Raji (cell line): ENCODE measurements around the gene DOK7.

ENCODE experiments used
- POLR2A ChIP-seq: IDR thresholded peaks from 2 replicates; pipeline ENCODE4 v1.6.1; 2011; ENCODE audit warnings: low read depth, low read length, control low read depth; ENCODE audit not compliant: insufficient read depth

The DOK7 gene

DNA sequence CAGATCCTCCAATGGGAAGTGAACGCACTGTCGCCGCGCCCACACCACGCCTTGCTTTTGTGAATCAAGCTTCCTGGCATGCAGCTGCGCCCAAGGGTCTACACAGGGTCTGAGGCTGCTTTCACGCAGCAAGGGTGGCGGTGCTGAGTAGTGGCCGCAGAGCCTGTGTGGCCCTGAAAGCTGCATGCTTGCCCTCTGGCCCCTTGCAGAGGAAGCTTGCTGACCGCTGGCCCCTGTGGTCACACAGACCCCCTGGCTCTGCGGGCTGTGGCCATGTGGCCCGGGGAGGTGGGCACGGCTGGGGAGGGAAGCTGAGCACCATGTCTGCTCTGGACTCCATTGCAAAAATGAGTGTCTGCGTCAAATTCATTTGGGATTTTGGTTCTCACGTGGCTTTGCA, 8.8 kb downstream of the DOK7 start:
- TF ChIP-seq POLR2A = no peak

DNA sequence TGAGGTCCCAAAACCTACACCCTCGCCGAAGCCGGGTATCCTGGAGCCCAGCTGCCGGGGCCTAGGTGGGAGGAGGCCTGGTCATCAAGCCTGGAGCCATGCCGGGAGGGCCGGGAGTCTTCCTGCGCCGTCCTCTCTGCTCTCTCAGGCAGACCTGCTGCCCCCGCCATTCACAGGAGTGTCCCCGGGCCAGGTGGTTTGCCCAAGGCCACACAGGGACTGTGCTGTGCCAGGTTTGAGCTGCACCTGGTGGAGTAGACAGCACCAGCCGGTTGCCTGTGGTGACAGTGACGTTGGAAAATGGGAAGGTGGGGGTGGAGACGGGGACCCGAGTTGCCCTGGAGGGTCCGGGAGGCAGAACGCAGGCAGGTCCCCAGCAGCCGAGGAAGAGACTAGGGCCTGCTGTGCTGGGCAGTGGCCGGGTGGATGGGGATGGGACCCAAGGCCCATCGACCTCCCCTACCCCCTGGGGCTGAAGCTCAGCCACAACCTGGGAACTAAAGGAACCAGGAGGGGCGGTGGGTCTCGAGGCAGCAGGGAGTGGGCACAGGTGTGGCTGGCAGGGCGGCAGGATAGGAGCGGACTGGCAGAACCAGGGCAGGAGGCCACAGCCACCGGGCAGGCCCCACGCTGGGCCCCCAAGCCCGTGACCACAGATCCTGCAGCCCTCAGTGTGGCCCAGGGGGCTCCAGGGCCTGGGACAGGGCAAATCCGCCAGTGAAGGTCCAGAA, 9.5 kb downstream of the DOK7 start:
- TF ChIP-seq POLR2A = no peak

DNA sequence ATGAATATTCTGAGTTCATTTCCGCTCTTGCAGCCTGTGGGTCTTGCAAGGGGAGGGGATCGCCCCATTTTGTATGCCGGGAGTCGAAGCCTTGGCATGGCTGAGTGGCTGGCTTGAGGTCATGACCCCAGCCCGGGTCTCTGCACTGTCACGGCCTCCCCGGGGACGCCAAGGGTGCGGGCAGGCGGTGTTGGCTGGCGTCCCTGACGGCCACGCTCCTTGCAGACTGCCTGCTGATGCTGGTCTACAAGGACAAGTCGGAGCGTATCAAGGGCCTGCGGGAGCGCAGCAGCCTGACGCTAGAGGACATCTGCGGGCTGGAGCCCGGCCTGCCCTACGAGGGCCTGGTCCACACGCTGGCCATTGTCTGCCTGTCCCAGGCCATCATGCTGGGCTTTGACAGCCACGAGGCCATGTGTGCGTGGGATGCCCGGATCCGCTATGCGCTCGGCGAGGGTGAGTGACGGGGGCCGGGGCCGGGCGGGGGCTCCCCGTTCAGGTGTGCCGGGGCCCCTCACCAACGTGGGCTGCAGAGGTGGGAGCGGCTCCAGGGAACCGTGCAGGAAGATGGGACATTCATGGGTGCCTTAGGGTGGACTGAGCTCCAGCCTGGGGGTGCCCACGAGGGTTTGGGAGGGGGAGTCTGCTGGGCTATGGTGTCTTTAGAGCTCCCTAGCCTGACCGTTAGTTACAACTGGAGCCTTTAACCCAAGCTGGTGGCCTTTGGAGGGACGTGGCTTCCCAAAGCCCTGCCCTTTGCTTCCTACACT, 10.3 kb downstream of the DOK7 start:
- no peak for TF ChIP-seq POLR2A

DNA sequence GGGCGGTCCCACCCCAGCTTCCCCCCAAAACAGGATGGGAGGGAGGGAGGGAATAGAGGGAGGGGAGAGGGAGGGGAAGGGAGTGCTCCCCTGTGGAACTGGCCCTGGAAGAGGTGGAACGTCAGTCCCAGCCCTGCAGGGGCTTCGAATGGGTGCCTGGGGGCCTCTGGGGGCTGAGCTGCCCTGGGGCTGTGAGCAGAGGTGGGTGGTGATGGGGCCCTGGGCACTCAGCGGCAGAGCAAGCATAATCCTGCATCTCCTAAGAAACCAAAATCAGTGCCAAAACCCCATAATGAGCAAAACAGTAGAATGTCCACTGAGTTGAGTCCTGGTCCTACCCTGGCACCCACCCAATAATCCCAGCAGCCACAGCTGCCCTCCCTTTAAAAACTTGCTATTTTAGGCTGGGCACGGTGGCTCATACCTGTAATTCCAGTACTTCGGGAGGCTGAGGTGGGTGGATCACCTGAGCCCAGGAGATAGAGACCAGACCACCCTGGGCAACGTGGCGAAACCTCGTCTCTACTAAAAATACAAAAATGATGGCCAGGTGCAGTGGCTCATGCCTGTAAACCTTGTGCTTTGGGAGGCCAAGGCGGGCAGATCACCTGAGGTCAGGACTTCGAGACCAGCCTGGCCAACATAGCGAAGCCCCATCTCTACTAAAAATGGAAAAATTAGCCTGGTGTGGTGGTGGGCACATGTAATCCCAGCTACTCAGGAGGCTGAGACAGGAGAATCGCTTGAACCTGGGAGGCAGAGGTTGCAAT, 11.1 kb downstream of the DOK7 start:
- TF ChIP-seq POLR2A = no peak

DNA sequence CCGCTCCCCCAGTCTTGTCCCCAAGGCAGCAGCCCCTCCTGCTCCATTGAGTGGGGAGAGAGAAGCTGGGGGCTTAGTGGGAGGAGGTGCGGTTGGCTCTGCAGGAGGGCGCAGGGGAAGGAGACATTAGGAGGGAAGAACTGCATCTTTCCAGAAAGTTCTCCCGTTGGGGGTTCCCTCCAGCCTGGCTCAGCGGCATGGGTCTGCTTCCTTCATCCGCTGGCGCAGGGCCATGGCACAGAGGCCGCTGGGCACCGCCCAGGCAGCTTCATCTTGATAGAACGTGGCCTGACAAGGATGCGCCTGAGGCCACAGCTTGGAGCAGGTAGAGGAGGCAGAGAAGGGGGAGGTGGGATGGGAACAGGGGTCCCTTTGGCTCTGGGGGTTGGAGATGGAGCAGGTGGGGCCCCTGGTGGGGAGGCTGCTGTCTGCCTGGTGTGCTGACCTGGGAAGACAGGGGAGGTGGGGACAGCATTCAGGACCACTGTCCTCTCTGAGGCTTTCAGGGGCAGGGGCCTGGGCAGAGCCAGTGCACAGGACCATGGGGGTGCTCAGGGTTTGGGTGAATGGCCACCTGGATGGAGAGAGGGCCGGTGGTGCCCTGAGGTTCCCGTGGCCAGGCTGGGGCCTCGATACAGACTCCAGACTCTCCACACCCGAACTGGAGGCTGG, 12.1 kb downstream of the DOK7 start:
- TF ChIP-seq POLR2A = no peak

DNA sequence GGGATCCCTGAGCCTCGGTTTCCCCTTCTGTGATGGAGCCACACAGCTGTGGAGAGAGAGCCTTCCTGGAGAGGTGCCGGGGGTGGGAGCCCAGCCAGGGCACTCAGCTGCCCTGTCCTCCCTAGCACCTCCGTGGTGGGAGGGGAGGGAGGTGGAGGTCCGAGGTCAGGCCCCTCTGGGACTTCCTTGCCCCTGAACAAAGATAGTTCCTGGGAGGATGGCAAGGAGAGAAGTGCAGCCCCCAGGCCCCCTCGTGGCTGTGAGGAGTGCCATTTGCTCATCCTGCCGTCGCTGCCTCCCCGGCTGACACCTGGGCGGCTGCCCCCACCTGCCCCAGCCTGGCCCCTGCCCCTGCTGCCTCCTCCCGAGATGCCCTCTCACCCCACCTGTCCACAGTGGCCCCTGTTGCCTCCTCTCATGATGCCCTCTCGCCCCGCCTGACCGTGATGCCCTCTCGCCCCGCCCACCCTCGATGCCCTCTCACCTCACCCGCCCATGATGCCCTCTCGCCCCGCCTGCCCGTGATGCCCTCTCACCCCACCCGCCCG, 12.7 kb downstream of the DOK7 start:
- no peak for TF ChIP-seq POLR2A

DNA sequence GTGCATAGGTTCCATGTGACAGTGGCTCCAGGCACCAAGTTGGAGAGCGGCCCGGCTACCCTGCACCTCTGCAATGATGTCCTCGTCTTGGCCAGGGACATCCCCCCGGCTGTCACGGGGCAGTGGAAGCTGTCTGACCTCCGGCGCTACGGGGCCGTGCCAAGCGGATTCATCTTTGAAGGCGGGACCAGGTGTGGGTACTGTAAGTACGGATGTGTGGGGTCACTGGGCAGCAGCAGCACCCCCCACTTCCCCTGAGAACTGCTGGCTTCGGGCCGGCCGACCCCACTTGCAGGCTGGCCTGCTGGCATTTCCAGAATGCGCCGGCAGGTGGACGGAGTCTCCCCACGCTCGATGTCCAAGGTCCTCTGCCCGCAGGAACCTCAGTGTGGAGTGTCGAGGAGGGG, 13.2 kb downstream of the DOK7 start:
- no peak for TF ChIP-seq POLR2A

DNA sequence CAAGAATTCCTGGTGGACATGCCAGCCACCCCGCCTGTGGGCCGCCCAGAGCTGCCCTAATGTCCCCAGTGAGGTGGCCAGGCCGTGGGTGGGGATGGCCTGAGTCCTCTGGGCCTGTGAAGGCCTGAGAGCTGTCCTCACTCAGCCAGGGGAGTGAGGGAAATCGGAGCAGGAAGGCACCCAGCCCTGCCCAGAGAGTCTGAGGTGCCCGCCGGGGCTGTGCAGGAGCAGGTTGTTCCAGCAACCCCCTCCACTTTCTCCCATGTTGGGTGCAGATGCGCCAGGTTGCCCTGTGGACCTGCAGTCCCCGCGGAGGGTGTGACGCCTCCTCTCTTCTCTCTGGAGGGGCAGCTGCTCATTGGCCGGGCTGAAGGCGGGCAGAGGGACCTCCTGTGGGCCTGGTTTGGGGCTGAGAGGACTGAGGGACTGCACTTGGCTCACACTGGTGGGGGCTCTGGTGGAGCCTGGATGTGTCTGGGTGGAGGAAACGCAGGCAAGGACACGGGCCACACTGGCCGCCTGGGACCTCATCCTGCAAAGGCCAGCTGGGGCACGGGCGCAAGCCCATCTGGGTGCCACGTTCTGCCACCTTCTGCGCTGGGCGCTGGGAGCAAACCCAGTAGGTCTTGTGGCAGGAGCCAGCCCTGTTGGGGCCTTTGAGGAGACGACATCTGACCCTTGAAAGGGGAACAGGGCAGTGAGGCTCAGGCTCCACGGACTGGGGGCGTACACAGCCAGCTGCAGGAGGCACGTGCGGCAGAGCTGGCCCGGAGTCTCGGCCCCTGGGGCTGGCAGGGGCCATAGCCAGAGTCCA, 14.0 kb downstream of the DOK7 start:
- TF ChIP-seq POLR2A = no peak

DNA sequence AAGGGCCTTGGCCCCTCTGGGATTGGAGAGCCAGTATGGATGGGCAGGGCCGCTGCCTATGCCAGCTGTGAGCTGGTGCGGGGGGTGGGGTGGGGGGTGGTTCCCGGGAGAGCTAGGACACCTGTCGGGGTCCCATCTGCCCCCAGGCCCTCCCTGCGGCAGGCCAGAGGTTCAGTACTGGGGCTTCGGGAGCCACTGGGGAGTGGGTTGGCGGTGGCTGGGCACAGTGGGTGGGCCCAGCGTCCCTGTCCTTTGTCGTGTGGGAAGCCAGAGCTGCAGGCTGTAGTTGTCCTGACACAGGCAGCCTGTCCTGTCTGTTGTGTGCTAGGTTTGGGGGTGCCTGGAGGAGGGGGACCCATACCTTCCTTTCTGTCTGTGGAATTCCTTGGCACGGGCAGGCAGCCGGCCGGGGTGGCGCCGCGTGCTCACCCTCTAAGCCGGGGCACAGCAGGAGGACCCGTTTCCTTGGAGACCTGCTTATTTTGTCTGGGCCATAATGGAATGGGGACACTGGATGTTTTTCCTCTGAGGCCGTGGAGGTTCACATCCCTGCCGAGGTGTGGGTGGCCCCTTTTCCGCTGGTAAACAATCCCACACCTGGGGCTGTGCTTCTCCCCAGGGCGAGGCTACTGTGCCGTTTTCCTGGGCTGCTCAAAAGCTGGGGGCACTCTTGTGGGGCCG, 14.8 kb downstream of the DOK7 start:
- no peak for TF ChIP-seq POLR2A

DNA sequence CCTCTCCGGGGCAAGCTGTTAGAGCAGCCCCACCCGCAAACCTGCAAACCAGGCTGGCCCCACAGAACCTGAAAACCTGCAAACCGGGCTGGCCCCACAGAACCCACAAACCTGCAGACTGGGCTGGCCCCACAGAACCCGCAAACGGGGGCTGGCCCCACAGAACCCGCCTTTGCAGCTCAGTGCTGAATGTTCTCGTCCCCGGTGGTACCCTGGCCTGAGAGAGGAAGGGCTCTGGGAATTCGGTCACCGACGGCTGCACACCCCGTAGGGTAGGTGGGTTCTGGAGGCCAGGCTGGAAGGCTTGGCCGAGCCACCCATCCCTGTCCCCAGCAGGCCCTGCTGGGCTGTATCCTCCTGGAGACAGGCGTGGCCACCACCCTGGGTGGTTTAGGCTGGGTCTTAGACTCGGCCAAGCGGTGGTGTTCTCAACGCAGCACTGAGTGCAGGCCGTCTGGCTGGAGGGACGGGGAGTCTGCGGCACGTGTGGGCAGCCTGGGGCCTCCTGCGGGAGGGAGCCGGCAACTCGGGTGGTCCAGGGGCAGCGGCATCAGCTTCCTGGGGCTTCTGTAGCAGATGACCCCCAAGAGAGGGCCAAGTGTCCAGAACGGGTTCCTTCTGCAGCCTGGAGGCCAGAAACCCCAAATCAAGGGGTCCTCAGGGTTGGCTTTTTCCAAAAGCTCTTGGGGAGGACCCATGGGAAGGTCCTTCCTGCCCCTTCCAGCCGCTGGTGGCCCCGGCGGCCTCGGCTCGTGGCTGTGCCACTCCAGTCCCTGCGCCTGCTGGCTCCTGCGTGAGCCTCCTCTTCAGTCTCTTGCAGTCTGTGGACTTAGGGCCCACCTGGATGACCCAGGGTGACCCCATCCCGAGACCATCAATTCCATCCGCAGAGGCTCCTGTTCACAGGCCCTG, 15.6 kb downstream of the DOK7 start:
- TF ChIP-seq POLR2A = no peak

DNA sequence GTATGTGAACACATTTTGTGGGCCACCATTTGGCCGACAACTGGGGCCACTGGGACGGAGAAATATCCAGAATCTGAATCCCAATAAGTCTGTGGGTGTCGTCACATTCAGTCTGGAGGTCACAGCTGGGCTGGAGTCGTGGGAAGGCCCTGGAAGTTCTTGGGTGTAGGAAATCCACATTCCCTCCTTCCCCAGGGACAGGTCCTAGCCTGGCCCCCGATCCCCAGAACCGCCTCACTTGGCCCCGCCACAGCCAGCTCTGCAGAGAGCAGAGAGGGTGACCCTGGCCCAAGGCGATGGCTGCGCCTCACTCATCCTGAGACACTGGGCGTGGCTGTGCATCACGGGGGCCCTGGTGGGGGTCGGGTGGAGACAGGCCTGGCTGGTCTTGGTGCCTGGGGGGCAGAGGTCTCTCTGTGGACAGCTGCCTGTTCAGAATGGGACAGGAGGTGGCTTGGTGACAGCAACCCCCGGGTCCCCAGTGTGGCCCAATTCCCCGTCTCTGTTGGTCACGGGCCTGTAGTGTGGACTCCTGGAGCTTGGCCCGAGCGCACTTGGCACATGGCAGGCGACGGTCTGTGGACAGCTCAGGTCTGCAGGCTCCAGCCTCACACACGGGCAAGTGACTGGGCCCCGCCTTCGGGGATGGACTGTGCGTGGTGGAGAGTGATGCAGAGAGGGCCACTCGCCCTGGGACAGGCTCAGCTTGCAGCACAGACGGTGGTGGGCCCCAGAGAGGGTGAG, 16.4 kb downstream of the DOK7 start:
- TF ChIP-seq POLR2A = no peak

DNA sequence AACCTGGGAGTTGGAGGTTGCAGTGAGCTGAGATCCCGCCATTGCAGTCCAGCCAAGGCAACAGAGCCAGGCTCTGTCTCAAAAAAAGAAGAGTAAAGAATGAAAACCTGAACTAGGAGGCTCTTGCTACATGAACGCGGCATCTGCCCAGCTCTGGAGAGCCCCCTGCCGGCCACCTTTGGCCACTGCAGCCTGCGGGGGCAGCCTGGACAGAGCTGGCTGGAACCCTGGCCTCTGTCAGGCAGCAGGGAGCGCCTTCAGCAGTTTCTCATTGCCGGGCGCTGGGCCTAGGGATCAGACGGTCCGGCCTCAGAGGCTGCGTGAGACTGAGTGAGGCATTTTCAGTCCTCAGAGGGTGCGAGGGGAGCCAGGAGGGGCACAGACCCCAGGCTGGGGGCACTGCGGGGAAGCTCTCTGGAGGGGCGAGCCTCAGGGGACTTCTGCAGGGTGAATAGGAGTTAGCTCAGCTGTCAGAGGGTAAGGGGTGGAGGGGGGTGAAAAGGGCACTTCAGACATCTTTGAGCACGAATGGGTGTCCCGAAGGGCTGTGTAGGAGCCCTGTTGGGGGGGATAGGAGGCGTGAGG, 17.5 kb downstream of the DOK7 start:
- TF ChIP-seq POLR2A = no peak

DNA sequence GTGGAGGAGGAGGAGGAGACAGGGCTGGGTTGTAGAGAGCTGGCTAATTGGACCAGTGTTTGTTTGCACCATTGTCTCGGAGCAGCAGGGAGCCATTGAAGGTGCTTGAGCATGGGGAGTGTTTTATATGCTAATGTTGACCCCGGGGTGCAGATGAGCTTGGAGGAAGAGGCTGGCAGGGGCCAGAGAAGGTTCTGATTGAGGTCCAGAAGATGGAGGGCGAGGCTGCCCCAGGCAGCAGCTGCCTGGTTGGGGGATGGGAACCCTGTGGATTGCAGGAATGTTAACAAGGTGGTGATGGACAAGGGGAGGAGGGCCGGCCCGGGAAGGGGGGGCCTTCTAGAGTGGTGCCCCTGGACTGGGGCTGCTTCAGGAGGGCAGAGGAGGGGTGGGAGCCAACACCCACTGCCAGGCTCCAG, 18.0 kb downstream of the DOK7 start:
- no peak for TF ChIP-seq POLR2A
